Colonic mucosa (tissue), 4 donors: ENCODE results near the gene MYO7B. TPM values are rescaled to one million over a fixed set of nuclear protein-coding genes. Genes with fewer than 3 reads are reported as not detected.

Source experiments
- DNase-seq: peaks from one replicate; pipeline ENCODE4 v3.0.0-alpha.2; 2020
- H3K27ac ChIP-seq: fragments of 200-600 bp; one replicate; pipeline ENCODE4 v1.8.0; 2021
- H3K27me3 ChIP-seq: fragments of 200-600 bp; one replicate; pipeline ENCODE4 v1.8.0; 2021
- H3K36me3 ChIP-seq: fragments of 200-600 bp; one replicate; pipeline ENCODE4 v1.8.0; 2021
- H3K4me1 ChIP-seq: fragments of 200-600 bp; one replicate; pipeline ENCODE4 v1.8.0; 2021; ENCODE audit warnings: mild to moderate bottlenecking
- H3K4me3 ChIP-seq: fragments of 200-600 bp; one replicate; pipeline ENCODE4 v1.8.0; 2021
- H3K9ac ChIP-seq, 2 donors: one replicate each; pipeline ENCODE4 v1.7.0; 2013; ENCODE audit warnings: control low read depth in 2 of 2, low read depth in 2 of 2, low read length in 2 of 2
- H3K9me3 ChIP-seq: fragments of 200-600 bp; one replicate; pipeline ENCODE4 v1.8.0; 2021
- intact Hi-C: fragments of 100-400 bp; cut with DNase I; formaldehyde crosslinking; loops from one replicate; pipeline ENCODE4 v1.14.1; 2022
- total RNA-seq, 2 donors: library from RNA; stranded (reverse); fragmentation: NEBNext Ultra II Directional in 1 of 2; extraction: Animal tissue kit (Norgen Biotek cat#: 25700) in 1 of 2; gene quantifications; one replicate each; pipeline ENCODE4 v1.2.1, GENCODE V29; 2021
- TF ChIP-seq, protein P1 (sequence below): fragments of 200-600 bp; IDR thresholded peaks from one replicate; pipeline ENCODE4 v1.8.0; 2022; ENCODE audit warnings: antibody characterized with exemption, mild to moderate bottlenecking
- donor health status: healthy.
- donor health status: DM: no; HTN: no; CAD: no.
- donor health status: DM: no; HTN: no; CAD: no.

Gene MYO7B
- total RNA-seq, 2 donors from 2014 or later, result 159 to 218 TPM

DNA sequence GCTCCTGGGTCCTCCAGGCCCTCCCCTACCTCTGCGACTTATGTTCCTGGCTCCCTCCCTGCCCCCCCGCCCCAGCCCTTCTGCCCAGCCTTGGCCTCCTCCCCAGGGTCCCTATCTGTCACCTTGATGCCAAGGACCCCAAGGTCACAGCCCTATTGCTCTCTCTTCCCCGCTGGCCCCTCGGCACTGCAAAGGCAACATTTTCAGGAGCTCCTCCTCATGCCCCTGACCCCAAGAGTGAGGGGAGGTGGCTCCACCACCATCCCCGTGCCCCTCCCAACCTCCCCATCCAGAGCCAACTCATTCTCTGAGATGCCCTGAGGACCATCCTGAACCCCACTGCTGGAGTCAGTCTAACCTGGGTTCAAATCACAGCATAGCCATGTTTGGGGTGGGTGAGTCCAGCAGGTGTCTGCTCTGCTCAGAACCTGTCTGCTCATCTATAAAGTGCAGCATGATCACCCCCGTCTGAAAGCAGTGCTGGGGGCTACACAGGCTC lies 128.1 kb downstream of the MYO7B start:
- Histone ChIP-seq H3K4me3 (no peak overlapping the region), H3K9me3 (no peaks in the 10 kb centered on the region), H3K27me3 (peaks cover 23% of the 10 kb centered on the region), H3K27ac (no peak overlapping the region), H3K4me1 (no peaks in the 10 kb centered on the region), H3K9ac (no peak overlapping the region), H3K36me3 (no peaks in the 10 kb centered on the region)
- intact Hi-C loops, result no loop called here
- TF ChIP-seq, protein P1, sequence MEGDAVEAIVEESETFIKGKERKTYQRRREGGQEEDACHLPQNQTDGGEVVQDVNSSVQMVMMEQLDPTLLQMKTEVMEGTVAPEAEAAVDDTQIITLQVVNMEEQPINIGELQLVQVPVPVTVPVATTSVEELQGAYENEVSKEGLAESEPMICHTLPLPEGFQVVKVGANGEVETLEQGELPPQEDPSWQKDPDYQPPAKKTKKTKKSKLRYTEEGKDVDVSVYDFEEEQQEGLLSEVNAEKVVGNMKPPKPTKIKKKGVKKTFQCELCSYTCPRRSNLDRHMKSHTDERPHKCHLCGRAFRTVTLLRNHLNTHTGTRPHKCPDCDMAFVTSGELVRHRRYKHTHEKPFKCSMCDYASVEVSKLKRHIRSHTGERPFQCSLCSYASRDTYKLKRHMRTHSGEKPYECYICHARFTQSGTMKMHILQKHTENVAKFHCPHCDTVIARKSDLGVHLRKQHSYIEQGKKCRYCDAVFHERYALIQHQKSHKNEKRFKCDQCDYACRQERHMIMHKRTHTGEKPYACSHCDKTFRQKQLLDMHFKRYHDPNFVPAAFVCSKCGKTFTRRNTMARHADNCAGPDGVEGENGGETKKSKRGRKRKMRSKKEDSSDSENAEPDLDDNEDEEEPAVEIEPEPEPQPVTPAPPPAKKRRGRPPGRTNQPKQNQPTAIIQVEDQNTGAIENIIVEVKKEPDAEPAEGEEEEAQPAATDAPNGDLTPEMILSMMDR, result no peak
- no peak for DNase-seq

DNA sequence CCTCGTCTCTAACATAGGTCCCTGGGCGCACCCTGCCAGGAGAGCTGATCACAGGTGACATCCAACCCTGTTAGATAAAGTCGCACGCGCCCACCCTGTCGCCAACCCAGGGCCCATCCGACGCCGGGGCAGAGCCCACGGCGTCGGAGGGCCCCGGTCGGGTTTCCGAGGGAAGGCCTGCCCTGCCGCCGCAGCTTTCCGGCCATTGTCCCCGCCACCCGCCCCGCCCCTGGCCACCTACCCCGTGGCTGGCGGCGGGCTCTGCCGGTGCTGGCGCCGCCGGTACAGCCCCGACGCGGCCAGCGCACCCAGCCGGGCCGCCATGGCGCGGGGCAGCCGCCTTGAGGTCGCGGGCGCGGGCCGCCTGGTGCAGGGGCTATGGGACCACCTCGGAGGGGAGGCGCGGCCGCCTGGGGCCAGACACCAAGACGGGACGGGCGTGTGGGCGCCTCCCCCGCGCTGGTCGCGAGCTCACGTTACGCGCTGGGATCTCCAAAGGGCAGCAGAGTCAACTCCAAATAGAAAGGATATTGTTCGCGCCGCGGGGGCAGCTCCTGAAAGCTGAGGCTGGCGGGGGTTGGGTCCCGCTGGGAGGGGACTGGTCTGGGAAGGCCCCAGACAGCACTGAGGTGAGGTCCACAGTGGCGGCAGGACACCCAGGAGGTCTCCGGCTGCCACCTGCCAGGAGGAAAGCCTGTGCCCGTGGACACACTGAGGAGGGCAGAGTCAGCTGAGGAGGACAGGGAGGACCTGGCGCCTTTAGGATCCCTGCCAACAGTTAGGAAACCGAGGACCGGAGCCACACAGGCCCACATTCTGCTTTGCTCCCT lies 128.8 kb downstream of the MYO7B start:
- Histone ChIP-seq H3K4me3 (no peak overlapping the region), H3K9ac (peak overlapping the region; percentile 12 to 30), H3K36me3 (no peaks in the 10 kb centered on the region), H3K4me1 (no peaks in the 10 kb centered on the region), H3K27ac (no peak overlapping the region), H3K27me3 (peaks cover 23% of the 10 kb centered on the region), H3K9me3 (no peaks in the 10 kb centered on the region)
- no peak for DNase-seq
- TF ChIP-seq, protein P1, result no peak
- intact Hi-C loops, result no loop called here

DNA sequence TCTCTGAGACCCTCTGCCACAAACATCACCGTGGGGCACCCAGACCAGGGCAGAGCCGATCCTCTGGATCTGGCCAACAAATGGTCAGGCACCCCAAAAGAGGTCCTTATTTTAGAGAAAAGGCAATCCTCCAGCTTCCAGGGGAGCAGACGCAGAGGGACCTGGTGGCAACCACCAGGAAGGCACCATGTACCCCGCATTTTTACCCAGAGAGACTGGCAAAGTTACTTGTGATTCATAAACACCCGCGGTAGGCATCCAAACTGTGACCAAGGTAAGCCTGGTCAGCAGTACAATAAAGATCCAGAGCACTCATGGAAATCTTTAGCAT lies 129.4 kb downstream of the MYO7B start:
- H3K9me3 ChIP-seq, result no peaks in the 10 kb centered on the region
- no peaks in the 10 kb centered on the region for H3K36me3 ChIP-seq
- no peak overlapping the region for H3K27ac ChIP-seq
- peak overlapping the region in 1 of 2 donors; percentile 12 for H3K9ac ChIP-seq
- H3K27me3 ChIP-seq, result peaks cover 23% of the 10 kb centered on the region
- TF ChIP-seq, protein P1, result no peak
- intact Hi-C loops, result no loop called here
- no peak overlapping the region for H3K4me3 ChIP-seq
- no peaks in the 10 kb centered on the region for H3K4me1 ChIP-seq
- DNase-seq, result no peak

DNA sequence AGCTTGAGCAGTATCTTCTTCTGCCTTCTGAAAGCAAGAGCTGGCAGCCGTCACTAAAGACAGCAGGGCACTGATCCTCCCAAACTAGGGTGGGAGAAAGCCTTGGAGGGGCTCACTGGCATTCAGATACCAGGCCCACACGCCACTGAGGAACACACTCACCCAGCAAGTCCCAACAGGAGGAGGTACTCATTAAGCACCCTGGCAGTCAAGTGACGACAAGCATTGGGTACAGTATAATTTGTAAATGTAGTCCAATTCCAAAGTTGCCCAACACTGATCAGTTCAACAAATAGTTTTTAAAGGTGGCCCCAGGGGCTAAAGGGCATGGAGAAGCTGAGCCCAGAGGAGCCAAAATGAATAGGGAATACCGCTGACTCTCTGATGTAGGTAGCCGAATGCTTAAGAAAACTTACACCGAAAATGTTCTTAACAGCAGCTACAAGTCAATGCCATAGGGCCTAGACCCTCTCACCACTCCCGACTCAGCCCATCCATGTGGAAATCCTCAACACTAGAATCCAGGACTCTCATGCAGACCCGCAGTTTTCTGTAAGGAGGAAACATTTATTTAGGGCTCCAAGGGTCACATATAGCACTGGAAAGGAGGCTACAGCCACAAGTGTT lies 129.9 kb downstream of the MYO7B start:
- no peak overlapping the region for H3K4me3 ChIP-seq
- no peaks in the 10 kb centered on the region for H3K36me3 ChIP-seq
- H3K27me3 ChIP-seq, result peaks cover 23% of the 10 kb centered on the region
- H3K9ac ChIP-seq, result no peak overlapping the region
- intact Hi-C loops, result no loop called here
- no peaks in the 10 kb centered on the region for H3K9me3 ChIP-seq
- H3K4me1 ChIP-seq, result no peaks in the 10 kb centered on the region
- TF ChIP-seq, protein P1, result no peak
- DNase-seq, result no peak
- no peak overlapping the region for H3K27ac ChIP-seq

DNA sequence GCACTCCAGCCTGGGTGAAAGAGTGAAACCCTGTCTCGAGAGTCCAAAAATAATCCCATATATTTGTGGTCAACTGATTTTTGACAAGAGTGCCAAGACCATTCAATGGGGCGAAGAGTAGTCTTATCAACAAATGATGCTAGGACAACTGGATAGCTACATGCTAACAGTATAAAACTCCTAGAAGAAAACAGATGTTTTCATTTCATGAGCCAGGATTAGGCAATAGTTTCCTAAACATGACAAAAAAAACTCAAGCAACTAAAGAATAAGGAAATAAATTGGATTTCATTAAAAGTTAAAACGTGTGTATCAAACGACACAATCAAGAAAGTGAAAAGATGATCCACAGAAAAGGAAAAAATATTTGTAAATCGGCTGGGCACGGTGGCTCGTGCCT lies 133.6 kb downstream of the MYO7B start:
- peaks cover 17% of the 10 kb centered on the region for H3K27me3 ChIP-seq
- DNase-seq, result no peak
- no peaks in the 10 kb centered on the region for H3K9me3 ChIP-seq
- intact Hi-C loops, result no loop called here
- TF ChIP-seq, protein P1, result no peak
- no peaks in the 10 kb centered on the region for H3K36me3 ChIP-seq
- no peak overlapping the region for H3K9ac ChIP-seq
- H3K27ac ChIP-seq, result no peak overlapping the region
- H3K4me3 ChIP-seq, result no peak overlapping the region
- no peaks in the 10 kb centered on the region for H3K4me1 ChIP-seq
